KOPT-K1 (cell line): Measurements from ENCODE around the gene ZNF773.
"Not testable (repeated sequence)": the region's sequence is repeated elsewhere in the genome, so short reads cannot be mapped to it uniquely, and the experiment has no call there.

Experiments
- H3K27ac ChIP-seq: fragments of 200-600 bp; sonication (generic); 2 replicates; pipeline ENCODE4 v1.5.1; 2016; ENCODE audit warnings: antibody characterized with exemption, mild to moderate bottlenecking, low read depth, low read length; ENCODE audit not compliant: poor library complexity, severe bottlenecking
- H3K36me3 ChIP-seq: fragments of 200-600 bp; sonication (generic); 2 replicates; pipeline ENCODE4 v1.5.1; 2017; ENCODE audit warnings: antibody characterized with exemption, mild to moderate bottlenecking, low read length, moderate library complexity; ENCODE audit not compliant: insufficient read depth
- H3K9me3 ChIP-seq: fragments of 200-600 bp; sonication (generic); 2 replicates; pipeline ENCODE4 v1.5.1; 2017; ENCODE audit warnings: antibody characterized with exemption, low read length, mild to moderate bottlenecking; ENCODE audit not compliant: insufficient read depth, poor library complexity, severe bottlenecking

The ZNF773 gene

GRCh38 chr19:57499680-57500395, at the start of gene ZNF773:
ZNF773 (plus strand) TSS chr19:57499938; CDS start chr19:57500081, 143 bp downstream.
- peak within 1 kb of the TSS; percentile 74 for H3K27ac ChIP-seq
- H3K9me3 ChIP-seq, result peaks cover 43% of the 10 kb centered on the region
- H3K36me3 ChIP-seq, result peaks cover 35% of the 10 kb centered on the region

GRCh38 chr19:57452307-57452706, 47.4 kb upstream of the ZNF773 start:
- no peaks in the 10 kb centered on the region for H3K9me3 ChIP-seq
- H3K36me3 ChIP-seq, result peaks cover 7% of the 10 kb centered on the region; the same call in 1 of the 2 replicates
- H3K27ac ChIP-seq, result no peak overlapping the region

GRCh38 chr19:57465680-57466381, 33.9 kb upstream of the ZNF773 start:
- Histone ChIP-seq H3K36me3 (peaks cover 7% of the 10 kb centered on the region; the same call in 1 of the 2 replicates), H3K27ac (no peak overlapping the region), H3K9me3 (peaks cover 45% of the 10 kb centered on the region)

- Histone ChIP-seq H3K27ac (no peak overlapping the region), H3K36me3 (peaks cover 8% of the 10 kb centered on the region; the same call in 1 of the 2 replicates), H3K9me3 (peaks cover 51% of the 10 kb centered on the region)
Observed at GRCh38 chr19:57466489-57466888, 33.2 kb upstream of the ZNF773 start.

- peaks cover 51% of the 10 kb centered on the region for H3K36me3 ChIP-seq
- H3K9me3 ChIP-seq, result peaks cover 79% of the 10 kb centered on the region
- H3K27ac ChIP-seq, result no peak overlapping the region
Observed at GRCh38 chr19:57473646-57474045, 26.1 kb upstream of the ZNF773 start.

GRCh38 chr19:57477191-57478008, 22.3 kb upstream of the ZNF773 start, which contains the start of gene ZNF772:
ZNF772 (minus strand) TSS chr19:57477566; CDS start chr19:57477309, 257 bp downstream.
- peaks cover 46% of the 10 kb centered on the region for H3K9me3 ChIP-seq
- peak within 1 kb of the TSS; percentile 69 for H3K27ac ChIP-seq

GRCh38 chr19:57487477-57488298, 12.1 kb upstream of the ZNF773 start, which contains the start of gene ZNF419:
ZNF419 (plus strand) TSS chr19:57487750; CDS start chr19:57487951, 201 bp downstream.
- not testable (repeated sequence) for H3K9me3 ChIP-seq
- Histone ChIP-seq H3K36me3 (peaks cover 21% of the 10 kb centered on the region), H3K27ac (peak within 1 kb of the TSS; percentile 57)

More at GRCh38 chr19:57477191-57478008, 22.3 kb upstream of the ZNF773 start, which contains the start of gene ZNF772:
- peaks cover 41% of the 10 kb centered on the region for H3K36me3 ChIP-seq

- peaks cover 27% of the 10 kb centered on the region for H3K36me3 ChIP-seq
- H3K27ac ChIP-seq, H3K9me3 ChIP-seq: not testable (repeated sequence)
Observed at GRCh38 chr19:57488299-57488644, 11.5 kb upstream of the ZNF773 start.

GRCh38 chr19:57499332-57499679, 432 bp upstream of the ZNF773 start:
- peaks cover 40% of the 10 kb centered on the region for H3K9me3 ChIP-seq
- peaks cover 35% of the 10 kb centered on the region for H3K36me3 ChIP-seq
- H3K27ac ChIP-seq, result not testable (repeated sequence)

GRCh38 chr19:57500400-57500799, 662 bp downstream of the ZNF773 start:
- H3K9me3 ChIP-seq, result peaks cover 44% of the 10 kb centered on the region
- H3K27ac ChIP-seq, result peak overlapping the region; percentile 74

GRCh38 chr19:57506163-57506562, 6.4 kb downstream of the ZNF773 start:
- peaks cover 93% of the 10 kb centered on the region for H3K9me3 ChIP-seq

More at GRCh38 chr19:57500400-57500799, 662 bp downstream of the ZNF773 start:
- H3K36me3 ChIP-seq, result peaks cover 35% of the 10 kb centered on the region

GRCh38 chr19:57511484-57511883, 11.7 kb downstream of the ZNF773 start:
- Histone ChIP-seq H3K27ac (no peak overlapping the region), H3K36me3 (peaks cover 51% of the 10 kb centered on the region), H3K9me3 (peaks cover 96% of the 10 kb centered on the region)

More at GRCh38 chr19:57506163-57506562, 6.4 kb downstream of the ZNF773 start:
- Histone ChIP-seq H3K36me3 (peaks cover 78% of the 10 kb centered on the region), H3K27ac (no peak overlapping the region)

- no peak overlapping the region for H3K27ac ChIP-seq
- peaks cover 43% of the 10 kb centered on the region for H3K36me3 ChIP-seq
Observed at GRCh38 chr19:57512845-57513244, 13.1 kb downstream of the ZNF773 start.

GRCh38 chr19:57515255-57515654, 15.5 kb downstream of the ZNF773 start:
- Histone ChIP-seq H3K27ac (no peak overlapping the region), H3K36me3 (peaks cover 24% of the 10 kb centered on the region; the same call in 1 of the 2 replicates), H3K9me3 (peaks cover 82% of the 10 kb centered on the region)

More at GRCh38 chr19:57512845-57513244, 13.1 kb downstream of the ZNF773 start:
- H3K9me3 ChIP-seq, result peaks cover 96% of the 10 kb centered on the region
